Tibial nerve (tissue), 4 donors: ENCODE measurements around the gene MAPK8.

ENCODE experiments used
- EP300 ChIP-seq, 2 donors: sonication (generic); formaldehyde crosslinking; IDR thresholded peaks; one replicate each; pipeline ENCODE4 v1.6.1; 2017; ENCODE audit warnings: antibody characterized with exemption in 2 of 2, mild to moderate bottlenecking in 1 of 2
- POLR2A ChIP-seq, 2 donors: fragments of 450-650 bp; IDR thresholded peaks; one replicate each; pipeline ENCODE4 v1.6.1; 2017; ENCODE audit warnings: antibody characterized with exemption in 2 of 2, mild to moderate bottlenecking in 2 of 2, moderate library complexity in 2 of 2
- TF ChIP-seq, protein P1 (sequence below), 5 experiments: fragments of 200-600 bp in 3 of 5; fragments of 450-650 bp in 2 of 5; sonication (generic) in 3 of 5; IDR thresholded peaks; one replicate each; pipeline ENCODE4 v1.5.1; 2016 to 2019; ENCODE audit warnings: antibody characterized with exemption in 5 of 5, mild to moderate bottlenecking in 3 of 5, moderate library complexity in 2 of 5

DNA sequence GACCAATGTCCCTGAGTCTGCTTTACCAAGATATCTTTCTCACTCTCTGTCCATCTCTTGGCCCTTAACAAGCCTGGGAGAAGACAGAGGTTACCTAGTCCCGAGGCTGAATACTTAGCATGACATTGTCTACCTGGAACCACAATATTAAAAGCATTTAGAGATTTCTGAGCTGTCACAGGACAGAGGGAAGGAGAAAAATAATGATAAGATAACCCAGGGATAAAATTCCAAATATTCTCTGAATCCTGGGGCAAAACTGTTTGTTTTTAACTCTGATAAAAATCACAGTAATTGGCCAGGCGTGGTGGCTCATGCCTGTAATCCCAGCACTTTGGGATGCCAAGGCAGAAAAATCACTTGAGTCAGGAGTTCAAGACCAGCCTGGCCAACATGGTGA is 12.0 kb upstream of the MAPK8 start:
- TF ChIP-seq, protein P1, sequence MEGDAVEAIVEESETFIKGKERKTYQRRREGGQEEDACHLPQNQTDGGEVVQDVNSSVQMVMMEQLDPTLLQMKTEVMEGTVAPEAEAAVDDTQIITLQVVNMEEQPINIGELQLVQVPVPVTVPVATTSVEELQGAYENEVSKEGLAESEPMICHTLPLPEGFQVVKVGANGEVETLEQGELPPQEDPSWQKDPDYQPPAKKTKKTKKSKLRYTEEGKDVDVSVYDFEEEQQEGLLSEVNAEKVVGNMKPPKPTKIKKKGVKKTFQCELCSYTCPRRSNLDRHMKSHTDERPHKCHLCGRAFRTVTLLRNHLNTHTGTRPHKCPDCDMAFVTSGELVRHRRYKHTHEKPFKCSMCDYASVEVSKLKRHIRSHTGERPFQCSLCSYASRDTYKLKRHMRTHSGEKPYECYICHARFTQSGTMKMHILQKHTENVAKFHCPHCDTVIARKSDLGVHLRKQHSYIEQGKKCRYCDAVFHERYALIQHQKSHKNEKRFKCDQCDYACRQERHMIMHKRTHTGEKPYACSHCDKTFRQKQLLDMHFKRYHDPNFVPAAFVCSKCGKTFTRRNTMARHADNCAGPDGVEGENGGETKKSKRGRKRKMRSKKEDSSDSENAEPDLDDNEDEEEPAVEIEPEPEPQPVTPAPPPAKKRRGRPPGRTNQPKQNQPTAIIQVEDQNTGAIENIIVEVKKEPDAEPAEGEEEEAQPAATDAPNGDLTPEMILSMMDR (IDR thresholded peaks at IDR 0.05) = no peak
- TF ChIP-seq EP300 (IDR thresholded peaks at IDR 0.05) (no peak), POLR2A (IDR thresholded peaks at IDR 0.05) (no peak)
